NCI-H187 (cell line): ENCODE measurements around the gene DNAJC3.
"Not testable (repeated sequence)": the region's sequence is repeated elsewhere in the genome, so short reads cannot be mapped to it uniquely, and the experiment has no call there.

ENCODE experiments used
- DNase-seq, 2 experiments: peaks; one replicate each; lab custom pipeline; 2025; lab: John Stamatoyannopoulos, UW

The DNAJC3 gene

DNA sequence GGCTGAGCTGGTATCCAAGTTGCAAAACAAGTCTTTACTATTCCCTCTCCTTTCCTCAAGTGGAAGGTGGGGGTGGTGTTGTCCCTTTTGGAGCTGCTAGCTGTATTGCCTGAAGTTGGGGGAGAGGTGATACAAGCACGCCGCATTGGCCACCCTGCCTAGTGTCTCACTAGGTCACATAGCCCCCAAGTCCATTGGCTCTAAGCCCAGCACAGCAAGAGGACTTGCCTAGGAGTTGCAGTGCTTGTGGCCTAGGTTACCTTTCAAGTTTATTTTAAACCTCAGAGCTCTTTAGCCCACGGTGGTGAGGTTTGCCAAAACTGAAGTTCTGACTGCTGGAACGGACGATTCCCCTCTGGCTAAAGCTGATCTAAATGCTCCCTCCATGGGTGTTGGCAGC is 5.3 kb upstream of the DNAJC3 start:
- DNase-seq = no peak

DNA sequence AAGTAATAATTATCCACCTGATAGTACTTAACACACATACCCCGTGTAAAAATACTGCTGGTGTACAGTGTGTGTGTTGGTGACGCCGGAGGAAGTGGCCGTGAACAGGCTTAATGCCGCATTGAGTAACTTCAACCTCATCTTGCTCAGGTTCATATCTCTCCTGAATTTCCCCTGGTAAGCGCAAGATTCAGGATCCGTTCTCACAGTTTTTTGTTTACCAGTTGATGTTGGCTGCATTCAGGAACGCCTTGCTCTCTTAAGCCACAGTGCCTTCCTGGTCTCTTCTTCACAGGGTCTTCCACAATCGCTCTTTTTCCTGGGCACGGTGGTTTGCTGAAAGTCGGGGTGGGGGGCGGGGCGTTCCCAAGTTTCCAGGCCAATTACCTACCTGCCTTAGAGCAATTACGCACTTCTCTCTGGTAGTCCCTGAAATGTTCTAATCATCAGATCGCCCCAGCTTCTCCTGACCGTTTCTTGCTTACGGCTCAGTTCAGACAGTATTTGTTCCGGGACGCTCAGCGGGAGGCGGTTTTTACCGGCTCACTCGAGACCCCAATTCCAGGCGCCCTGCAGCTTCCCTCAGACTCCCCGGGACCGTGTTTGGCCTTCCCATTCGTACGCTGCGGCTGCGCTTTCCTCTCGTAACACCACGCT is 706 bp upstream of the DNAJC3 start:
- no peak for DNase-seq

DNA sequence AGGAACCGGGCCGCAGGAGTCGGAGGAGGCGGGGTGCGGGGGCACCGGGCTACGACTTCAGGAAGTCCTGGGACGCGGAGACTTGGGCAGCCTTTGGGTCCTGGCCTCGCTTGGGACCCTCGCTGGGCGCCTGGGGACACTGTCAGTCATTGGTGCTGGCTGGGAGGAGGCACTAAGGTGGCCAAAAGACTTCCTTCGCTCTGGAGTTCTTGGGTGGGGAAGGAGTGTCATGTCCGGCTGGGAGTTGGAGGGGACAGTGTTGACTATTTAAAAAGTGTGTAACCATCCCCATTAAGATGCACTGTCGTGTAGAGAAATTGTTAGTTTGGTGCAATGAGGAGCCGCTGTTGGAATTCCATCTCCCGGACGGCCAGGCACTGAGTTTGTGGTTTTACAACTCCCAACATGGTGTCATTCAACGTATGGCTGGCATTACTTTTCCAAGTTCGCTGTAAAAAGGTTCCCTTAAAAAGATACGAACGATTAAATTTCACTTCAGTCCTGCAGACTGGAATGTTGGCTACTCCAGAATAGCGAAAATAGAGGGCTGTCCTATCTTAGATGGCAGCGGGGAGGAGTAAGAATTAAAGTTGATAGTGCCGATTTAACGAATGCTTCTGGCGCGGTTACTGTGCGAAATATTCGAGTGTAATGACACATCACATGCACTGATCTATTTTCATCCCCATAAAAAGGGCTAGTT is 776 bp downstream of the DNAJC3 start:
- DNase-seq = no peak

DNA sequence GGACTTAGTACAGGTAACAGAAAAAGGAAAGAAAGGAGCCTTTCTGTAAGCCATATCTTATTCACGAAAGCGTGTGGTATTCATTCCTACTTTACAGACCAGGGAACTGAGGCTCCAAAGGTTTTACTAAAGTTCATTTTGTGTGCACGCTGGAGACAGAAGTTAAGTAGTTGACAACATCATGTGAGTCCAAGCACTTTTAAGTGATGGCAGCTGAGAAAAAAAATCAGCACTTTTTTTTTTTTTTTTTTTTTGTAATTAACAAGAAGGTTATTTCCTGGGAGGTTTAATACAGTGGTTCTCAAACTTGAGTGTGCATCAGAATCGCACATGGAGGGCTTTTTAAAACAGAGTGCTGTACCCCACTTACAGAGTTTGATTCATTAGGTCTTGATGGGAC is 2.0 kb downstream of the DNAJC3 start:
- no peak for DNase-seq

DNA sequence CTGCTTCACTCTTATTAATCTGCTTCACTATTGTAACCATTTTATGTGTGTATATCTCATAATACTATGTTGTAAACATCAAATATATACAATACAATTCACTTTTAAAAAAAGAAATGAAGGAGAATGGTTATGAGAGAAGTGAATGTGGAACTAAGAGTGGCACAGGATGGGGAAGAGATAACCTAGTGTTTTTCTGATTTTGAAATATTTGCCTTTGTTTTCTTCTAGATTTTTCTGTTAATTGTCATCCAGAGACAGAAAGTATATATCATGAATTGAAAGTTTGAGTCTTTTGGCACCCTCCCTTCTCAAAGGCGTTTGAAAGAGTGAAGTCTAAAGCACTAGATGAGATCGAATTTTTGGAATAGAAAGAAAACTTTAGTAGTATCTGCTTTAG is 2.8 kb downstream of the DNAJC3 start:
- DNase-seq = no peak

DNA sequence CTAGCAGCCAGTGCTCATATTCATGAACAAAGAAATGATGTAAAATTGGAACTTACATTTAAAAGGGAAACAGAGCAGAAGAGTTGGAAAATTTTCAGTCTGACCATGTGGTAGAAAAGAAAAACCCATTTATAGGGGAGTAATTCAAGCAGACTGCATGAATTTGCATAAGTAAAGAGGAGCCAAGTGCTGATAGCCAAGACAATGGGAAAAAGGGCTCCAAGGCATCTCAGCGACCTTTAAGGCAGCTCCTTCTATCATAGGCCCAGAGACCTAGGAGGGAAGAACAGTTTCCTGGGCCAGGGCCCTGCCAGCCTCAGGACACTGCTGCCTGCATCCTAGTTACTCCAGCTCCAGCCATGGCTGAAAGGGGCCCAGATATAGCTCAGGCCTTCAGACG is 7.5 kb downstream of the DNAJC3 start:
- DNase-seq = no peak

DNA sequence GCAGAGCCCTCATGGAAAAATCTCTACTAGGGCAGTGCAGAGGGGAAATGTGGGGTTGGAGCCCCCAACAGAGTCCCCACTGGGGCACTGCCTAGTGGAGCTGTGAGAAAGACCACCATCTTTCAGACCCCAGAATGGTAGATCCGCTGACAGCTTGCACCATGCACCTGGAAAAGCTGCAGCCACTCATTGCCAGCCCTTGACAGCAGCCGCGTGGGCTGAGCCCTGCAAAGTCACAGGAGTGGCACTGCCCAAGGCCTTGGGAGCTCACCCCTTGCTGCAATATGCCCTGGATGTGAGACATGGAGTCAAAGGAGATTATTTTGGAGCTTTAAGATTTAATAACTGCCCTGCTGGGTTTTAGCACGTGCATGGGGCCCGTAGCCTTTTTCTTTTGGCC is 8.0 kb downstream of the DNAJC3 start:
- DNase-seq = not testable (repeated sequence)

DNA sequence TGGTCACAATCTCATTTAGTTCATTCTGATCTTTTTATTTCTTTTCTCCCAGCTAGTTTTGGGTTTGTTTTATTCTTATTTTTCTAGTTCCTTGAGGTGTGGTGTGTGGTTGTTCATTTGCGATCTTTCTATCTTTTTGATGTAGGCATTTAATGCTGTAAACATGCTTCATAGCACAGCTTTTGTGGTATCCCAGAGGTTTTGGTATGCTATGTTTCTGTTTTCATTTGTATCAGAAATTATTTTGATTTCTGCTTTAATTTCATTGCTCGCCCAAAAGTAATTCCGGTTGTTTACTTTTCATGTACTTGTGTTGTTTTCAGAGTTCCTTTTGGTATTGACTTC is 12.6 kb downstream of the DNAJC3 start:
- DNase-seq = no peak

DNA sequence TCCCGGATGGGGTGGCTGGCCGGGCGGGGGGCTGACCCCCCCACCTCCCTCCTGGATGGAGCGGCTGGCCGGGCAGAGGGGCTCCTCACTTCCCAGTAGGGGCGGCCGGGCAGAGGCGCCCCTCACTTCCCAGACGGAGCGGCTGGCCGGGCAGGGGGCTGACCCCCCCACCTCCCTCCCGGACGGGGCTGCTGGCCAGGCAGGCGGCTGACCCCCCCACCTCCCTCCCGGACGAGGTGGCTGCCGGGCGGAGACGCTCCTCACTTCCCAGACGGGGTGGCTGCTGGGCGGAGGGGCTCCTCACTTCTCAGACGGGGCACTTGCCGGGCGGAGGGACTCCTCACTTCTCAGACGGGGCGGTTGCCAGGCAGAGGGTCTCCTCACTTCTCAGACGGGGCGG is 14.0 kb downstream of the DNAJC3 start:
- not testable (repeated sequence) for DNase-seq

DNA sequence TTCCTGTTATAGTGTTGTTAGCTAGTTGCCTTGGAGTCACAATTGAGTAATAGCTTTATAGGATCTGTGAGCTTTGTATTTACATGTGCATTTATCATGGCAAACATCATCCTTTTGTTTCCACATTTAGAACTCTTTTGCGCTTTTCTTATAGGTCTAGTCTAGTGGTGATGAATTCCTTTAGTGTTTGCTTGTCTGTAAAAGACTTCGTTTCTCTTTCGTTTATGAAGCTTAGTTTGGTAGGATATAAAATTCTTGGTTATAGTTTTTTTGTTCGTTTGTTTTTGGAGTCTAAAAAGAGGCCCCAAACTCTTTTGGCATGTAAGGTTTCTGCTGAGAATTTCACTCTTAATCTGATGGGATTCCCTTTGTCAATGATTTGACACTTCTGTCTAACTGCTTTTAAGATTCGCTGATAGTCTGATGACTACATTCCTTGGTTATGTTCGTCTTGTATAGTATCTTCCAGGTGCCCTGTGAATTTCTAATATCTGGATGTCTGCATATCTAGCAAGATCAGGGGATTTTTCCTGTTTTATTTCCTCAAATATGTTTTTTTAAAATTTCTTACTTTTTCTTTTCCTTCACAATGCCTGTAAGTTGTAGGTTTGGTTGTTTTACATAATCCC is 20.2 kb downstream of the DNAJC3 start:
- no peak for DNase-seq

DNA sequence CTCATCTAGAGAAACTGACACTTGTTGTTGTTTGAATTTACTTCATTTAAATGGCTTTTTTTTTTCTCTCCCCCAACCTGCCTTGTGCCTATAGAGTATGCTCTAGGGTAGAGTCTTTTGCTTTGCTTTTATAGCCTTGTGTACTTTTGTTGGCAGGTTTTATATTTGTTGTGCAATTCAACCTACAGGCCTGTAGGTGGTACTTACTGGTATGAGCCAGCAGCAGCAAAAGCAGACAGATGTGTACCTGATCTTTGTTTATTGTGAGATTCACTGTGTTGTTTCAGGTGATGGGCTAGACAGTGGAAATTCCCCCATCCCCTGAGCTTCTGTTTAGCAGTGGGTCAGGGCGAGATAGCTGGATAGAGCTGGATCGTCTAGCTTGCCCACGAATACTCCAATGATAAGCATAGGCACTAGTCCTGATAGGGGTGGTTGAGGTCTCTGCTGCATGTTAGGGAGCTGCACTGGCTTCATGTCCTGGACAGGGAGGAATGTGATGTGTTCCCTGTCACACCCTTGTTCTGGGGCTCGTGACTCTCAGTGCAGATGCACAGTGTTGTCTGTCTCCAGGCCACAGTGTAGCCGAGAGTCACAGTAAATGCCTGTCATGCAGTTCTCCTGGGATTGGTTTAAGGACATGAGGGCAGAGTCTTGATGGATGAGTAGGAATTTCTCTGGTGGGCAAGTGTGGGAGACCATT is 21.3 kb downstream of the DNAJC3 start:
- DNase-seq = no peak

DNA sequence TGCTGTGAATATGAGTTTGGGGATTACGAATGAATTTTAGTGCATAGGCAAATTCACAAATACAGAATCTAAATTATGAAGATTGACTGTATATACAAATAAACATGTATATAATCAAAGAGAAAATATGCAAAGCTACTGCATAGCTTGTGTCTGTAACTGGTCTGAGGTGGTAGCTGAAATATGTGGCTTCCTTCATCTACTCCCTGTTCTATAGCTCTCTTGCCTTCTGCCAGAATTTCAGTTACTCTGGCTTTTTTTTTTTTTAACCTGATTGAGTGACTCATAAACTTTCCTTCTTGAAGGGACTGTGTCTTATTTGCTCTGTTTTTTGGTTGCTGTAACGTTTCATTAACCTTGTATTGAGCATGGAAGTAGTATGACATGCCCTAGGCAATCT is 26.6 kb downstream of the DNAJC3 start:
- no peak for DNase-seq

DNA sequence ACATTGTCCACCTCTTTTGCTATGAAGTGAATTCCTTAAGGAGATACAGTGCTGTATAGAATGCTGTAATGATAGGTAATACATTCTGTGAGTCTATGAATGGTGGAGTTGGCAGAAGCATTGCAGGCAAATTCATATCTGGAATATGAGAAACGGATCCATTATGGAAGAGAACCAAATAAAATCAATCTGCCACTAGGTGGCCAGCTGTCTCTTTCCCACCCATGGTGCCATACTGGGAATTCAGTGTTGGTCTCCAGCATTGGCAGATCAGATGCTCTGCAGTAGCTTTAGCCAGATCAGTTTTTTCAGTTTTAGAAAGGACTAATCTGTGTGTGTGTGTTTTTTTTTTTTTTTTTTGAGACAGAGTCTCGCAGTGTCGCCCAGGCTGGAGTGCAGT is 27.6 kb downstream of the DNAJC3 start:
- no peak for DNase-seq

DNA sequence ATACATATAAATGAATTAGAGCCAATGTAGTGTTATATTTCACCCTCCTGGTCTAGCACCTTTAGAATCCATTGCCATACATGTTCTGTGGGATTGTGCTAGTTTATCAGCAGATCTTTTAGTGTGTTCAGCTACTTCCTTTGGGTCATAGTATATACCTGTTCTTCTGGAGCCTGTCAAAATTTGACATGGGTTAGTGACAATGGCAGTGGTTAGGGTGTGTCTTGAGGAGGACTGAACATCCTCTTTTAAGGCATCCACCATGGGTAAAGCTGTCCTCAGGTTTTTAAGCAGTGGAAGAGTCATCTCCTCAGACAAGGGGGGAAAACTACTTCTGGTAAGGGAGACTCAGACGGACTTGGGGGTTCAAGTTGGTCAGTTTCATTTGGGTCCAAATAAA is 29.4 kb downstream of the DNAJC3 start:
- DNase-seq = no peak

DNA sequence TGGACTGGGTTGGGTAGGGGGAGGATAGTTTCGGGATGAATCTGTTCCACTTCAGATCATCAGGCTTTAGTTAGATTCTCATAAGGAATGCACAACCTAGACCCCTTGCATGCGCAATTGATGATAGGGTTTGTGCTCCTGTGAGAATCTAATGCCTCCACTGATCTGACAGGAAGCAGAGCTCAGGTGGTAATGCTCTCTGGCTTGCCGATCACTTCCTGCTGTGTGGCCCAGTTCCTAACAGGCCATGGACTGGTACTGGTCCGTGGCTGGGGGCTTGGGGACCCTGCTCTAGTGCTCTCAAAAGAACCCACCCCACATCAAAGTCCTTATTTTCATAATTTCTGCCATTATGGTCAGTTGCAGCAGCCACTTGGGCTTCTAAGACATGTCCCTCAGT is 30.1 kb downstream of the DNAJC3 start:
- no peak for DNase-seq

DNA sequence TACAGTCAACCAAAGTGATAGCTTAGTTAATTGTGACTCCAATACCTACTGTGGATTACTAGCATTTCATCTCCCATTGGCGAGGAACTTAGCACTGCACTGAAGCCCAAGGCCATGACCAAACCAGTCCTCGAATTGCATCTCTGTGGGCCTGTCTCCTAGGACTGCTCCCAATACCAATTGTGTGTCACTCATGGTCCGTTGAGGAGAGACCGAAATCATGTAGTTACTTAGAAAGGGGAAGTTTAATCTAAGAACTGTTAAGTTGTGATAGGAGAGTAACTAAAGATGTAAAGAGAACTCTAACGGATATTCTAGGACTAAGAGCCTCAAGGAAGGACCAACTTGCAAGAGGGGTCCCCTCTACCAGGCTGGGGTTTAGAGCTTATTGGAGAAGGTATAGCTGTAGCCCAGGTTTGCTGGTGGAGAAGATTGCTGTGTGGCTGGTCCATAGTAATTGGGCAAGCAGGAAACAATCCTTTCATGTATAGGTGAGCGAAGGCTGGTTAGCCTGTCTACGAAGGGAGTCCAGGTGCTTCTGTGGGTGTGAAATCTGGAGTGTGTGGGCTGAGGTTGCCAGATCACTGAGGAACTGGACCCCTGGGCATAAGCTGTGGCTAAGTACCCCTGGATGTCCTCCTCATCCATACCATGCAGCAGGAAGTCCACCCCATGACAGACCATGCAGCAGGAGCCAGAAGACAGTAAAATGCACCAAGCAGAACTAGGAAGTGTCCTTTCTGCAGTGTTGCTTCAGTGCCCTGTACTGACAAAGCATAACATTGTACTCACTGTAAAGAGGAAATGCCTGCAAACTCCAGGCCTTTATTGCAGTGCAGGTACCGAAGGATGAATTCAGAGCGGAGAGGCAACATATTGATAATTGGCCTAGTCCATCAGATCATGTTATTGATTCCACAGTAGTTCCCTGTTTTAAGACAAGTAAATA is 30.8 kb downstream of the DNAJC3 start:
- DNase-seq = no peak

DNA sequence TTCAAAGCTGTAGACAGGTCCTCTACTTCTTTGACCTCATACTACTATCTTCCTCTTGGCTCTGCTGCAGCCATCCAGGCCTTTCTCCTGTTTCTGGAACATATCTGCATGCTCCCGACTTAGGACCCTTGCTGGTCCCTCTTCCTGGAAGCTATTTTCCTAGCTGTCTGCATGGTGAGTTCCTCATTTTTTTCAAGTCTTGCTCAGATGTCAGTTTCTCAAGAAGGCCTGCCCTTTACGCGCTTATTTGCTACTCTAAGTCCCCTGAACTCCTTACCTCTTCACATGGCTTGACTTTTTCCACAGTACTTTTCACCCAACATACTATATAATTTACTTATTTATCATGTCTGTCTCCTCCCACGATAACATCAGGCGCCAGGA is 31.4 kb downstream of the DNAJC3 start:
- no peak for DNase-seq

DNA sequence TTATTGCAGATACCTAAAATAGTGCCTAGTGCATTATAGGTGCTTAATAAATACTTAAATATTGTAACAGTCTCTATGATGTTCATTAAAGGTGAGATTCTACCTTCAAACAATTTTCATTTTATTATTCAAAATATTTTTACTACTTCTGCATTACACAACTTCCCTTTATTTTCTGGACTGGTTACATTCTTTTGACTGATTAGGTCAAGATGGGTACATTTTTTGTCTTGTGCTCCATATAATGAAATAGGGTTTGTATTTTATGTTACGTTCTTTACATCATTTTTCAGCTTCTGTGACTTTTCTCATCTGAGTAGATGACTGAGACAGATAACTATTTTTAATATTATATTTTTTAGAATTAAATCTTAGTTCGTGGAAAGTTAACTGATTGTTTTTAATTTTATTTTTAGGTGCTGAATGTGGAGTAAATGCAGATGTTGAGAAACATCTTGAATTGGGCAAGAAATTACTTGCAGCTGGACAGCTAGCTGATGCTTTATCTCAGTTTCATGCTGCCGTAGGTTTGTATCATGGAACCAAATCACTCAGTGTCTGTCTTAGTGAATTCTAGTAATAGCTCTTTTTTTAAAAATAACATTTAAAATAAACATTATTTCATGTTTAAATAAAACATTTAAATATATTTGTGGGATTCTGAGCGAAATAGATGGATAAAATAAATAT is 32.0 kb downstream of the DNAJC3 start:
- no peak for DNase-seq

DNA sequence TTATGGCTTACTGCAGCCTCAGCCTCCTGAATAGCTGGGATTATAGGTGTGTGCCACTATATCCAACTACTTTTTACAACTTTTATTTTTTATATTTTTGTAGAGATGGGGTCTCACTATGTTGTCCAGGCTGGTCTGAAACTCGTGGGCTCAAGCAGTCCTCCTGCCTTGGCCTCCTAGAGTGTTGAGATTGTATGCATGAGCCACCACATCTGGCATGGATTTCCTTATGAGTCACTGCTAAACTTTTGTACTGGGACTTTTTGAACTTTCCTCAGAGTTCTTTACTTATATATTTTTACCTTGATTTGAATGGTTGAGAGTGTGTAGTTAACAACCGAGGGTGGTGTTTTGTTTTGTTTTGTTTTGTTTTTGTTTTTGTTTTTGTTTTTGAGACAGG is 33.4 kb downstream of the DNAJC3 start:
- no peak for DNase-seq

DNA sequence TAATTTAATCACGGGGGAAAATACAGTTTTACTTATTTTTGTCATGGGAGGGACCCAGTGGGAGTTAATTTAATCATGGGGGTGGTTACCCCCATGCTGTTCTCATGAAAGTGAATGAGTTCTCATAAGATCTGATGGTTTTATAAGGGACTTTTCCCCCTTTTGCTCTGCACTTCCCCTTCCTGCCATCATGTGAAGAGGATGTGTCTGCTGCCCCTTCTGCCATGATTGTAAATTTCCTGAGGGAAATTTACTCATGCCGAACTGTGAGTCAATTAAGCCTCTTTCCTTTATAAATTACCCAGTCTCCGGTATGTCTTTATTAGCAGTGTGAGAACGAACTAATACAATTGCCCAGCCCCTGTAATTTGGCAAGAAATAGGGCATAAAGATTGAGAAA is 35.9 kb downstream of the DNAJC3 start:
- DNase-seq = not testable (repeated sequence)

DNA sequence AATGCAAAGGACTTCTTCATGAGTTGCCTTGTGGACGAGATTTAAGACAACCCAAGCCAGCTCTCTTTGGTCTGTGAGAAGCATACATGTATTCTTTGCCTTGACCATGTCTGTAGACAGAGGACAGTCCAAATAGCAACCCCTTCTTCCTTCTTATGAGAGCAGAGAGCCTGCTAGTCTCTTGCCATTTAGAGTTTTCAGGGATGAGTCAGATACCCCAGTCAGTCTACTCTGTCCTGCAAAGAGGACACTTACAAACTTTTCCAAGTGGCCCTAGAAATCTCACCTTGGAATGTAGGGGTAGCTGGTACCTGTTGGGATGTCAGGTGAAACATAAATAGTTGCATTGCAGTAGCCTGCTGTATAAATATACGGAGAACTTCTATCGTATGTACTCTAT is 36.7 kb downstream of the DNAJC3 start:
- DNase-seq = no peak
